ENCODE results near the gene RAB11A.

Gene RAB11A

GRCh38 chr15:65912235-65912634, 42.9 kb downstream of the RAB11A start:
- intact Hi-C loops (cut with DNase I) = no loop called here
- DNase-seq = peak in 1 of 42 donors; percentile 20

DNA sequence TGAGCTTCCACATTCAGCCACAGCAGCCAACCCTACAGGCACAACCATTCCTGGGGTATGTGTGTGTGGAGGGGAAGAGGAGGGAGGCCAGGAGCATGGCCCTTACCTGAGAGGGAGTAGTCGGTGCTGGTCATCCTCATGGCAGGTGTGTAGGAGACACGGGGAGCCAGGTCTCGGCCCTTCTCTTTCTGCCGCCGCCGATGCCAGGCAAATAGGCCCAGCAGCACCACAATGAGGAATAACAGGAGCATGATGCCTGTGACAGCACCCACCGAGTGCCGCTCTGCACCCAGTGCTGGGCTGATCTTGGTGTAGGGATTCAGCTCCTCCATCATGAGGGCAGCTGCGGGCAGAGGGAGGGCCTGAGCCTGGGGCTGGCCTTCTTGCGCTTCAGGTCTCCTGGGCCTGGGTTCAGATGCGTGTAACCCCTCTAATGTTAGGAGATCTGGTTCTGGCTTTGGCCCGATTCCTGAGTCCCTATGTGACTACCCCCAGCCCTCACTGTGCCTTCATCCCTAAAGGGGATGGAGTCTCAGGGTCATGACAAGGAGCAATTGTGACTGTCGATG, 44.4 kb downstream of the RAB11A start:
- DNase-seq = peak in 1 of 42 donors; percentile 10
- intact Hi-C loops (cut with DNase I) = no loop called here

DNA sequence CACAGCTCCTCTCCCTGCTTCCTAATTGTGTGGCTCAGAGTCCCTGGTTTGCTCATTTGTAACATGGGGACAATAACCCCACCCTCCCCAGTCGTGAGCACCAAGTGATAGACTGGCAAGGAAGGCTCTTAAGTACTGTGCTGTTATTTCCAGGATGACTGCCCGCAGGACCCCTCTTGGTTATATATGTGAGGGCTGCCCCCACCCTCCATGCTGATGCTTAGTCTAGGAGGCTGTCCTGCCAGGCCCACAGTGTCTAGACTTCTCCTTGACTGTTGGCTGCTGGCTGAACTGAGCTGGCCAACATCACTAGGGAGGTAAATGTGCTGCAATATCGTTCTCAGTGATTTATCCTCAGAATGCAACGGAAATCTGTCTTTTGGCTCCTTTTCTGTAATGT, 45.1 kb downstream of the RAB11A start:
- intact Hi-C loops (cut with DNase I) = no loop called here
- no peak for DNase-seq

- DNase-seq = no peak
- intact Hi-C loops (cut with DNase I) = loop anchor here (5.0 kb wide), 1 partner anchor 372 kb away; no protein-coding TSS in a partner anchor
Measured at GRCh38 chr15:65914981-65915925, 46.0 kb downstream of the RAB11A start.

GRCh38 chr15:65916041-65916663, 46.9 kb downstream of the RAB11A start:
- intact Hi-C loops (cut with DNase I) = loop anchor here (5.0 kb wide), 1 partner anchor 371 kb away; no protein-coding TSS in a partner anchor

GRCh38 chr15:65916664-65917406, 47.5 kb downstream of the RAB11A start:
- peak; percentile 57 to 88 (median 74) for DNase-seq
- intact Hi-C loops (cut with DNase I) = loop anchor here (5.0 kb wide), 1 partner anchor 370 kb away; no protein-coding TSS in a partner anchor

More at GRCh38 chr15:65916041-65916663, 46.9 kb downstream of the RAB11A start:
- DNase-seq = no peak

DNA sequence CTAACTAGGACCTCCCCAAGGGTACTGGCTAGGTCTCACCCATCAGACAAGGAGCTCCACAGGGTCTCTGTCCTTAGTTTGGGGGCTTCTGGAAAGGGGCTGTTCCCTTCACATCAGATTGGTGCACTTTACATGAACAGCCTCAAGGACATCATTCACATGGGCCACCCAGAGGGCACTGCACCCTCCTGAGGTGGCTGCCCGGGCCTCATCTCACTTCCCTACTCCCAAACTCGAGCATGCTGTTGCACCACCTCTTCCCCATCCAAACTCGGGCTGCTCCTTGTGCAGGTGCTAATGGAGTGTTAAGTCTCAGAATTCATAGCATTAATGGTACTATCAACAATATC, 48.1 kb downstream of the RAB11A start:
- DNase-seq = no peak
- intact Hi-C loops (cut with DNase I) = loop anchor here (5.0 kb wide), 1 partner anchor 370 kb away; no protein-coding TSS in a partner anchor

DNA sequence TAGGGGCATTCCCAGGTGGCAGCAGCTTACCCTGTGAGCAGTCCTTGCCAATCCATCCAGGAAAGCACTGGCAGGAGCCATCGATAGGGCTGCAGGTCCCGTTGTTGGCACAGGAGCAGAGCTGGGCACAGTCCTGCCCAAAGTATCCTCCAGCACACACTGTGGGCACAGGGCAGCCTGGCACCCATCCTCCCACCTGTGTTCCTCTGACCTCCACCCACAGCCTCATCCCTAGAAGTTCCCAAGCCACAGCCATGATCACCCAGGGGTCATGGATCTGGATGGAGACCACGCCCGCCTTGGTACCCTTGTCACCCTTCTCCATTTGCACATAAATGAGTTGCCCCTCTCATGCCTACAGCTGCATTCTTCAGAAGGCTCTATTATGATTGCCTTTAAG, 48.6 kb downstream of the RAB11A start:
- intact Hi-C loops (cut with DNase I) = loop anchor here (5.0 kb wide), 1 partner anchor 369 kb away; no protein-coding TSS in a partner anchor
- DNase-seq = no peak

GRCh38 chr15:65918357-65918920, 49.1 kb downstream of the RAB11A start:
- no peak for DNase-seq
- intact Hi-C loops (cut with DNase I) = loop anchor here (5.0 kb wide), 1 partner anchor 369 kb away; no protein-coding TSS in a partner anchor

GRCh38 chr15:65918945-65919344, 49.7 kb downstream of the RAB11A start:
- intact Hi-C loops (cut with DNase I) = loop anchor here (5.0 kb wide), 1 partner anchor 368 kb away; no protein-coding TSS in a partner anchor
- DNase-seq = no peak

DNA sequence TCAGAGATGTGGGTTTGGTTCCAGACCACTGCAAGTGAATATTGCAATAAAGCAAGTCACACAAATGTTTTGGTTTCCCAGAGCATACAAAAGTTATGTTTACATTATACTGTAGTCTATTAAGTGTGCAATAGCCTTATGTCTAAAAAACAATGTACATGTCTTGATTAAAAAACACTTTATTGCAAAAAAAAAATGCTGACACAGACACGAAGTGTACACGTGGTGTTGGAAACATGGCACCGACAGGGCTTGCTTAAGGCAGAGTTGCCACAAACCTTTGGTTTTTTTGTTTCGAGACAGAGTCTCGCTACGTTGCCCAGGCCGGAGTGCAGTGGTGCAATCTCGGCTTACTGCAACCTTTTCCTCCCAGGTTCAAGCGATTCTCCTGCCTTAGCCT, 50.1 kb downstream of the RAB11A start:
- intact Hi-C loops (cut with DNase I) = loop anchor here (5.0 kb wide), 1 partner anchor 368 kb away; no protein-coding TSS in a partner anchor
- DNase-seq = no peak

DNA sequence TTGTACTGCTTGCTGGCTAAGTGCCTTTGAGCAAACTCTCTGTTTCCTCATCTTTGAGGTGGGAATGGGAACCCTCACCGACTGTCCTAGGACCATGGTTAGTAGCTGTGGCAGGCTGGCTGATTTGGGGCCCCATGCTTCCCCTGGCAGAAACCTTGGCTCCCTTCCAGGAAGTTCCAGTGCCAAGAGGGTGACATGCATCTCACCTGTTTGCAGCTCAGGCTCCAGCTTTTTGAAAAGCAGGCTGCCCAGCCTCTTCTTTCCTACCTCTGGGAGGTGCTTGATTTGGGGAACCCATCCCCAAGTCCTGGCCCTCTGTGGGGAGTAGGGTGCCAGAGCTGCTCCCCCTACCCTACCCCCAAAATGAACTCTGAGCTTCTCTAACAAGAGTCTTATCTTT, 50.8 kb downstream of the RAB11A start:
- no peak for DNase-seq
- intact Hi-C loops (cut with DNase I) = no loop called here

- intact Hi-C loops (cut with DNase I) = no loop called here
- DNase-seq = peak in 2 of 42 donors; percentile 49 to 51
Measured at GRCh38 chr15:65920825-65921309, 51.6 kb downstream of the RAB11A start.

DNA sequence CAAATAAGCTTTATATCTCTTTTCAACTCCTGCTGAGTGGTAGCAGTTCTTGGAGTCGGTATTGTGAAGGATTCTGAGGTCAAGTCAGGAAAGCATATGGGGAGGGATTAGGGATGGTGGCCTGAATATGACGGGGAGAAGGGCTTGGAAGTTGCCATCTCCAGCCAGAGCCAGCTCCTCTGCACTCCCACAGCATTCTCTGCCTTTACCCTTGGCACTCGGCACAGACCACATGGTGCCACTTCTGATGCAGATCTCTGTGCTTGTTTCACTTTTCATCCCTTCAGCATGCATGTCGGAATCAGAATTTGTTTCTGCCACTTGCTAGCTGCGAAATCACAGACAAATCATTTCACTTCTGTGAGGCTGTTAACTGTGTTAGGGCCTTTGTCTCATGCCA, 52.5 kb downstream of the RAB11A start:
- intact Hi-C loops (cut with DNase I) = no loop called here
- DNase-seq = peak in 13 of 42 donors; percentile 10 to 59 (median 33)

- intact Hi-C loops (cut with DNase I) = no loop called here
- no peak for DNase-seq
Measured at GRCh38 chr15:65922621-65923020, 53.3 kb downstream of the RAB11A start.

GRCh38 chr15:65923264-65923663, 54.0 kb downstream of the RAB11A start:
- no peak for DNase-seq
- intact Hi-C loops (cut with DNase I) = no loop called here

GRCh38 chr15:65924004-65924403, 54.7 kb downstream of the RAB11A start:
- intact Hi-C loops (cut with DNase I) = no loop called here

GRCh38 chr15:65925338-65925737, 56.0 kb downstream of the RAB11A start:
- intact Hi-C loops (cut with DNase I) = no loop called here
- DNase-seq = no peak

More at GRCh38 chr15:65924004-65924403, 54.7 kb downstream of the RAB11A start:
- no peak for DNase-seq

Data from head of caudate nucleus (tissue), 42 donors.